ENCODE results near the gene PRKAB2. TPM values are rescaled to one million over a fixed set of nuclear protein-coding genes. Genes with fewer than 3 reads are reported as not detected.

The PRKAB2 gene
- total RNA-seq, 1 experiment from 2014 or later = 14.4 TPM

DNA sequence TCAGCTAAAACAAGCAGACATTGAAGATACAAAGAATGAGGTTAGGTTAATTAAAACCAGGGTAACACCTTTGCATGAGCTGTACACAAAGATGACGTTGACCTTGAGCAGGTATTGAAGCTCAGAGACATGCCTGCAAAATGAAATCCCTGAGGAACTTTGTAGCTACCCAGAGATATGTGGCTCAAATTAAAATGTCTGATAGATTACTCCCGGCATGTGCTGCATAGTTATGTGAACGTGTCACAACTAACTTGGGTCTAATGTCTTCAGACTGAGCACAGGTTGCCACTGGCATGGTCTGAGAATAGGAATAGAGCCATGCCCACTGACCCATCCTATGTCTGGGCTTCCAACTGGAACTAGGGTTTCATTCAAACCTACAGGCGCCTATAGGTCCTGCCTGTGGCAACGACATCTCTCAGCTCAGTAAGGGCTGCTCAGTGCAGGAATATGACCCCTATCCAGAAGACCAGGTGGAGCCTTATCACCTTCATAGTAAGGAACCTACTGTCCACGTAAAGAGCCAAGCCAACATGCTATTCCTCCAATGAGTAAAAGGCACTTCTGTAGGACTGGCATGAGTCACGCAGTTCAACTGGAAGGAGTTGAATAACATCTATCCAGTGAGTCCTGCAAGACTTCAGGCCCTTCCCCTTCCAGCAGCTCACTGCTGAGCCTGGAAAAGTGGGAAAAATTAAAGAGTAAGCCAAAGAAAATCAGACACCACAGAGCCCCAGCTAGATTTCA lies 60.7 kb downstream of the PRKAB2 start:
- no peak for DNase-seq (ENCODE audit: low spot score)
- no peak for TF ChIP-seq EZH2 (IDR thresholded peaks at IDR 0.05; ENCODE audit: borderline replicate concordance, low read depth, low read length, poor library complexity, severe bottlenecking)
- TF ChIP-seq, protein P1, sequence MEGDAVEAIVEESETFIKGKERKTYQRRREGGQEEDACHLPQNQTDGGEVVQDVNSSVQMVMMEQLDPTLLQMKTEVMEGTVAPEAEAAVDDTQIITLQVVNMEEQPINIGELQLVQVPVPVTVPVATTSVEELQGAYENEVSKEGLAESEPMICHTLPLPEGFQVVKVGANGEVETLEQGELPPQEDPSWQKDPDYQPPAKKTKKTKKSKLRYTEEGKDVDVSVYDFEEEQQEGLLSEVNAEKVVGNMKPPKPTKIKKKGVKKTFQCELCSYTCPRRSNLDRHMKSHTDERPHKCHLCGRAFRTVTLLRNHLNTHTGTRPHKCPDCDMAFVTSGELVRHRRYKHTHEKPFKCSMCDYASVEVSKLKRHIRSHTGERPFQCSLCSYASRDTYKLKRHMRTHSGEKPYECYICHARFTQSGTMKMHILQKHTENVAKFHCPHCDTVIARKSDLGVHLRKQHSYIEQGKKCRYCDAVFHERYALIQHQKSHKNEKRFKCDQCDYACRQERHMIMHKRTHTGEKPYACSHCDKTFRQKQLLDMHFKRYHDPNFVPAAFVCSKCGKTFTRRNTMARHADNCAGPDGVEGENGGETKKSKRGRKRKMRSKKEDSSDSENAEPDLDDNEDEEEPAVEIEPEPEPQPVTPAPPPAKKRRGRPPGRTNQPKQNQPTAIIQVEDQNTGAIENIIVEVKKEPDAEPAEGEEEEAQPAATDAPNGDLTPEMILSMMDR (conservative IDR thresholded peaks at IDR 0.05; ENCODE audit: low read depth, low read length) = no peak
- BruUV-seq (replicated peaks) = no TSS peak
- Histone ChIP-seq H3K4me3 (ENCODE audit: low read depth, low read length, poor library complexity, severe bottlenecking) (no peak overlapping the region), H3K27ac (ENCODE audit: low read depth, low read length, poor library complexity, severe bottlenecking) (no peak overlapping the region), H3K4me1 (ENCODE audit: insufficient read depth, low read length, poor library complexity, severe bottlenecking) (no peaks in the 10 kb centered on the region), H3K9me3 (ENCODE audit: low read depth, low read length, poor library complexity, severe bottlenecking) (no peaks in the 10 kb centered on the region), H3K27me3 (replicated peaks; ENCODE audit: insufficient read depth, low read depth, low read length, poor library complexity) (peaks cover 5% of the 10 kb centered on the region), H3K36me3 (ENCODE audit: insufficient read depth, low read length, poor library complexity, severe bottlenecking) (no peaks in the 10 kb centered on the region)
- ChIA-PET CTCF (no interaction called here), POLR2A (ENCODE audit: low non-redundant PET) (no interaction called here)
- intact Hi-C loops (cut with micrococcal nuclease; ENCODE audit: unreplicated experiment) = no loop called here

DNA sequence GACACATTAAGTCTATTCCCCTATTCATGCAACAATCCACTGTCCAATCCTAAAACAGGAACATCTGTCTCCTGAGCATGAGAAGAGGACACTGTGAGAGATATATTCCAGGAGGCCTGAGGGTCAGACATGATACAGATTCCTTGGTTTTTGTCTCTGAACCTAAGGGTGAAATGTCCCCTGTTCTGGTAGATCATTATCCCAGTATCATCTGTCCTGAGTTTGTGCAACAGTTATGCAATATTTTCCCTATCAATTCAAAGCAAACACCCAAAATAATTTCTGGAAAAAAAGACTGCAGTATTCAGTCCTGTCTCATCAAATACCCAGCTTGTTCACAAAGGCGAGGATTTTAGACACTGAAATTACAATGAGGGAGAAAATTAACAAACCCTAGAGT lies 61.4 kb downstream of the PRKAB2 start:
- Histone ChIP-seq H3K27ac (ENCODE audit: low read depth, low read length, poor library complexity, severe bottlenecking) (no peak overlapping the region), H3K4me3 (ENCODE audit: low read depth, low read length, poor library complexity, severe bottlenecking) (no peak overlapping the region), H3K36me3 (ENCODE audit: insufficient read depth, low read length, poor library complexity, severe bottlenecking) (no peaks in the 10 kb centered on the region), H3K9me3 (ENCODE audit: low read depth, low read length, poor library complexity, severe bottlenecking) (no peaks in the 10 kb centered on the region), H3K4me1 (ENCODE audit: insufficient read depth, low read length, poor library complexity, severe bottlenecking) (no peaks in the 10 kb centered on the region), H3K27me3 (replicated peaks; ENCODE audit: insufficient read depth, low read depth, low read length, poor library complexity) (peaks cover 5% of the 10 kb centered on the region)
- POLR2A ChIA-PET (ENCODE audit: low non-redundant PET) = no interaction called here
- intact Hi-C loops (cut with micrococcal nuclease; ENCODE audit: unreplicated experiment) = no loop called here
- CTCF ChIA-PET = no interaction called here
- DNase-seq (ENCODE audit: low spot score) = no peak
- BruUV-seq (replicated peaks) = no TSS peak
- no peak for TF ChIP-seq EZH2 (IDR thresholded peaks at IDR 0.05; ENCODE audit: borderline replicate concordance, low read depth, low read length, poor library complexity, severe bottlenecking)
- TF ChIP-seq, protein P1 (conservative IDR thresholded peaks at IDR 0.05; ENCODE audit: low read depth, low read length) = no peak

DNA sequence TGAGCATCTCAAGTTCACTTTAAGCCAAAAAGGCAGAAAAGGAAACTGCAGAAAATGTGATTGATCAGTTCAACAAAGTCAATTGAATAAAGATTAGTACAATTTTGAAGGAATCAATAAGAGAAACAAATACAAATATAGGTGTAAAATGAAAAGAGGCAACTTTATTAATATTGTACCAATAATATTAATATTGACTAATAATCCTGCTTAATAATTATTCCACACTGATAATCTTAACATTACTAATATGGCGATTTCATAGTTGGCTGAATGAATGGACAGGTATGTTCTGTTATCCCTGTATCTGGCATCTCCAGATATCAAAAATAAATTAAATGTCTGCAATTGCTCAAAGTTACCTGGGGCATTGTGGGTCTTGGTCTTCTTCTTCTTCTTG lies 61.8 kb downstream of the PRKAB2 start:
- no peaks in the 10 kb centered on the region for H3K9me3 ChIP-seq (ENCODE audit: low read depth, low read length, poor library complexity, severe bottlenecking)
- intact Hi-C loops (cut with micrococcal nuclease; ENCODE audit: unreplicated experiment) = no loop called here
- H3K36me3 ChIP-seq (ENCODE audit: insufficient read depth, low read length, poor library complexity, severe bottlenecking) = no peaks in the 10 kb centered on the region
- ChIA-PET CTCF (no interaction called here), POLR2A (ENCODE audit: low non-redundant PET) (no interaction called here)
- no TSS peak for BruUV-seq (replicated peaks)
- no peak for DNase-seq (ENCODE audit: low spot score)
- no peak overlapping the region for H3K4me3 ChIP-seq (ENCODE audit: low read depth, low read length, poor library complexity, severe bottlenecking)
- H3K27ac ChIP-seq (ENCODE audit: low read depth, low read length, poor library complexity, severe bottlenecking) = no peak overlapping the region
- H3K4me1 ChIP-seq (ENCODE audit: insufficient read depth, low read length, poor library complexity, severe bottlenecking) = no peaks in the 10 kb centered on the region
- no peak for TF ChIP-seq EZH2 (IDR thresholded peaks at IDR 0.05; ENCODE audit: borderline replicate concordance, low read depth, low read length, poor library complexity, severe bottlenecking)
- TF ChIP-seq, protein P1 (conservative IDR thresholded peaks at IDR 0.05; ENCODE audit: low read depth, low read length) = no peak
- peaks cover 5% of the 10 kb centered on the region for H3K27me3 ChIP-seq (replicated peaks; ENCODE audit: insufficient read depth, low read depth, low read length, poor library complexity)

All from A673 (cell line).